Measurements from ENCODE around the gene TNIK.

- TF ChIP-seq CTCF (conservative IDR thresholded peaks at IDR 0.05; ENCODE audit: low read depth in 2 of 2) = no peak
- no peak for TF ChIP-seq EZH2phosphoT487 (IDR thresholded peaks at IDR 0.05; ENCODE audit: unreplicated experiment)
- TF ChIP-seq EZH2 (IDR thresholded peaks at IDR 0.05; ENCODE audit: low read depth, unreplicated experiment) = no peak
- TF ChIP-seq REST (IDR thresholded peaks at IDR 0.05; ENCODE audit: unreplicated experiment) = no peak
- no peak for TF ChIP-seq CREB1 (CRISPR knock-in tag; IDR thresholded peaks at IDR 0.05; ENCODE audit: low read depth)
These were observed 162.3 kb downstream of the TNIK start for GRCh38 chr3:171297951-171298350.
